HEK293T (cell line): Measurements from ENCODE around the gene HK2.
"Not testable (repeated sequence)": the region's sequence is repeated elsewhere in the genome, so short reads cannot be mapped to it uniquely, and the experiment has no call there.

ENCODE experiments used
- CTCF ChIA-PET: fragments of 350-600 bp; formaldehyde crosslinking; extraction: SDS; loops from one replicate; lab custom pipeline; 2021; ENCODE audit warnings: antibody characterized with exemption, inconsistent platforms; lab: Yijun Ruan, JAX
- POLR2A ChIA-PET: fragments of 350-600 bp; formaldehyde crosslinking; extraction: SDS; loops from one replicate; lab custom pipeline; 2020; ENCODE audit warnings: antibody characterized with exemption, inconsistent platforms; lab: Yijun Ruan, JAX
- DNase-seq: peaks from one replicate; pipeline ENCODE4 v3.0.0; 2012; ENCODE audit warnings: mixed read lengths; ENCODE audit errors: extremely low spot score
- ARNT ChIP-seq: fragments of 450-650 bp; IDR thresholded peaks from 2 replicates; pipeline ENCODE4 v1.6.1; 2017; ENCODE audit warnings: mild to moderate bottlenecking
- BHLHE40 ChIP-seq: fragments of 450-650 bp; IDR thresholded peaks from 2 replicates; pipeline ENCODE4 v1.6.1; 2016; ENCODE audit warnings: mild to moderate bottlenecking, moderate library complexity, borderline replicate concordance
- CTBP1 ChIP-seq: fragments of 450-650 bp; IDR thresholded peaks from 2 replicates; pipeline ENCODE4 v1.6.1; 2016; ENCODE audit warnings: borderline replicate concordance
- ELF4 ChIP-seq: fragments of 450-650 bp; IDR thresholded peaks from 2 replicates; pipeline ENCODE4 v1.6.1; 2017; ENCODE audit warnings: antibody characterized with exemption
- FOXA1 ChIP-seq: fragments of 450-650 bp; IDR thresholded peaks from 2 replicates; pipeline ENCODE4 v1.6.1; 2016; ENCODE audit warnings: mild to moderate bottlenecking
- FOXK2 ChIP-seq: fragments of 450-650 bp; IDR thresholded peaks from 2 replicates; pipeline ENCODE4 v1.6.1; 2016; ENCODE audit warnings: mild to moderate bottlenecking
- FOXM1 ChIP-seq: fragments of 450-650 bp; IDR thresholded peaks from 2 replicates; pipeline ENCODE4 v1.6.1; 2017; ENCODE audit warnings: mild to moderate bottlenecking, borderline replicate concordance
- HDGF ChIP-seq: fragments of 450-650 bp; IDR thresholded peaks from 2 replicates; pipeline ENCODE4 v1.6.1; 2017; ENCODE audit warnings: antibody characterized with exemption, borderline replicate concordance
- L3MBTL2 ChIP-seq: fragments of 450-650 bp; conservative IDR thresholded peaks from 2 replicates; pipeline ENCODE4 v1.6.1; 2016; ENCODE audit warnings: mild to moderate bottlenecking
- LEF1 ChIP-seq: fragments of 450-650 bp; IDR thresholded peaks from 2 replicates; pipeline ENCODE4 v1.6.1; 2017; ENCODE audit warnings: mild to moderate bottlenecking, borderline replicate concordance
- NFRKB ChIP-seq: fragments of 450-650 bp; IDR thresholded peaks from 2 replicates; pipeline ENCODE4 v1.6.1; 2016; ENCODE audit warnings: mild to moderate bottlenecking, moderate library complexity
- SP1 ChIP-seq: fragments of 450-650 bp; IDR thresholded peaks from 2 replicates; pipeline ENCODE4 v1.6.1; 2017
- SUZ12 ChIP-seq: fragments of 450-650 bp; IDR thresholded peaks from 2 replicates; pipeline ENCODE4 v1.6.1; 2016; ENCODE audit warnings: mild to moderate bottlenecking
- TARDBP ChIP-seq: fragments of 450-650 bp; IDR thresholded peaks from 2 replicates; pipeline ENCODE4 v1.6.1; 2016
- ZNF384 ChIP-seq: fragments of 450-650 bp; IDR thresholded peaks from 2 replicates; pipeline ENCODE4 v1.6.1; 2016
- TF ChIP-seq, protein P1 (sequence below): fragments of 450-650 bp; IDR thresholded peaks from 2 replicates; pipeline ENCODE4 v1.6.1; 2016

Gene HK2

DNA sequence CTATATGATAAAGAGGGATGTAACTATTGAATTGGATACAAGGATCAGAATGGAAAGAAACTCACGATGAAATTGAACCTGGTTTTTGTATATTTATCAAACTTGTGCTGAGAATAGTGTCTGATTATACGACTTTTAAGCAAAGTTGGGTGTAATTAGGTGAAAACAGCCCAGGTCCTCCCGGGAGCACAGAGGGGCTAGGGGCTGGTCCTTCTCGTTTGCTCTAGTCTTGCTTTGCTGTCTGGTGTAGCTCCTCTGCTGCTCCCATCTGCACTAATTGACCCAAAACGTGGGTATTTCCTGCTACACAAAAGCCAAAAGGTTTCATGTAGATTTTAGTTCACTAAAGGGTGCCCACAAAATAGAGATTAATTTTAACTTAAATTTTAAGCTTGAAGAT is 58.7 kb downstream of the HK2 start:
- CTCF ChIA-PET, result no interaction called here
- no peak for DNase-seq
- POLR2A ChIA-PET, result no interaction called here
- TF ChIP-seq CTBP1 (no peak), SUZ12 (no peak), NFRKB (no peak), TARDBP (no peak), ARNT (no peak), LEF1 (no peak), ELF4 (no peak), FOXA1 (no peak), L3MBTL2 (no peak), HDGF (no peak), FOXK2 (no peak), SP1 (no peak), BHLHE40 (no peak), FOXM1 (no peak), ZNF384 (no peak)
- TF ChIP-seq, protein P1, sequence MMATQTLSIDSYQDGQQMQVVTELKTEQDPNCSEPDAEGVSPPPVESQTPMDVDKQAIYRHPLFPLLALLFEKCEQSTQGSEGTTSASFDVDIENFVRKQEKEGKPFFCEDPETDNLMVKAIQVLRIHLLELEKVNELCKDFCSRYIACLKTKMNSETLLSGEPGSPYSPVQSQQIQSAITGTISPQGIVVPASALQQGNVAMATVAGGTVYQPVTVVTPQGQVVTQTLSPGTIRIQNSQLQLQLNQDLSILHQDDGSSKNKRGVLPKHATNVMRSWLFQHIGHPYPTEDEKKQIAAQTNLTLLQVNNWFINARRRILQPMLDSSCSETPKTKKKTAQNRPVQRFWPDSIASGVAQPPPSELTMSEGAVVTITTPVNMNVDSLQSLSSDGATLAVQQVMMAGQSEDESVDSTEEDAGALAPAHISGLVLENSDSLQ, result no peak

DNA sequence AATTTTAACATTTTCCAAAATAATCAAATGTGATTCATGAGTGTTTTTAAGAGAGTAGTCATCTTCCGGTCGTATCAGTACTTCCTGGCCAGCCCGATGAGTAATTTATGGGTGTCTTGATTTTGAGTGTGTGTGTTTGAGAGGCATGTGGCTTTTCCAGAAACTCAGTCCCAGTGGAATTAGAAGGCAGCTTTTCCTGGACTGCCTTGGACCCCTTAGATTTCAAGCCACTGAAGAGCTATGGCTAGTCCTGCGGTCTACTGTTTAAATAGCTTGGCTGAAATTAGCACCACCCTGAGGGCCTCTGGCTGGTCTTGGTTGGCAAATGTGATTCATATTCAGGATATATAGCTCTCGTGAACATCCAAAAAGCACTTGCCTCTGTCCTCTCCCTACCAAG is 59.4 kb downstream of the HK2 start:
- POLR2A ChIA-PET, result no interaction called here
- no peak for DNase-seq
- CTCF ChIA-PET, result no interaction called here
- TF ChIP-seq ELF4, result no peak
- no peak for TF ChIP-seq HDGF
- TF ChIP-seq, protein P1, result no peak
- no peak for TF ChIP-seq SP1
- TF ChIP-seq CTBP1, result no peak
- no peak for TF ChIP-seq FOXK2
- no peak for TF ChIP-seq SUZ12
- TF ChIP-seq BHLHE40, result no peak
- no peak for TF ChIP-seq NFRKB
- TF ChIP-seq ZNF384, result no peak
- no peak for TF ChIP-seq L3MBTL2
- no peak for TF ChIP-seq ARNT
- no peak for TF ChIP-seq LEF1
- TF ChIP-seq FOXA1, result no peak
- no peak for TF ChIP-seq FOXM1

DNA sequence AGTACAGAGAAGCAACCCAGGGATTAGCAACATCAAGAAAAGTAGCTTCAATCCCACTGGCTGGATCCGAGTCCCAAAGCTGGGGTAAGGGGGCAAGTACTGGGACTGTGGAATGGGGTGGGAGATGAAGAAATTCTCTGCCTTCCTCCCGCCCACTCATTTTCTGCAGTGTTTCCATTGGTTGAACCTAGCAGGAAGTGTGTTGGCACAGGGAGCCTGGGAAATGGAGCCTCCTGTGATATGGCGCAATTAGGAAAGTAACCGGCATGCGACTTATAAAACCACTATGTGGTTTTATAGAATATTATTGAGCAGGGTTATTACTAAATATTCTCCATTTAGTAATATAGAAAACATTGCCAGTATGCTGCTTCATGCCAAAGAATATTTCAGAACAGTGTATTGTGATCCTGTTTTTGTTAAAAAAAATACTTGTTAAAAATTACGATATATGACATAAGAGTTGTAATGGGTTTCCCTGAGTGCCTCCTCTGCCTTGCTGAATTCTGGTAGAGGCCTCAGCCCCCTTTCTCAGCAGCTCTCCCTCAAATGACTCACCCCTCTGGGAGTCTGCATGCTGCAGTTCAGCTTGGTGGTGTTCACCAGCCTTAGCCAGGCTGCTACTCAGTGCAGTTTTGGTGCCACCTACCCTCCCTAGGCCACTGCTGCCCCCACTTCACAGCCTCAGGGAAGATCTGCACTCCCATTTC is 60.5 kb downstream of the HK2 start:
- no peak for DNase-seq
- no peak for TF ChIP-seq ZNF384
- no peak for TF ChIP-seq FOXA1
- no peak for TF ChIP-seq FOXK2
- no peak for TF ChIP-seq FOXM1
- TF ChIP-seq CTBP1, result no peak
- TF ChIP-seq L3MBTL2, result no peak
- TF ChIP-seq TARDBP, result no peak
- no peak for TF ChIP-seq LEF1
- TF ChIP-seq HDGF, result no peak
- TF ChIP-seq NFRKB, result no peak
- no peak for TF ChIP-seq ARNT
- TF ChIP-seq ELF4, result no peak
- no peak for TF ChIP-seq SUZ12
- TF ChIP-seq SP1, result no peak
- TF ChIP-seq BHLHE40, result no peak
- TF ChIP-seq, protein P1, result no peak
- ChIA-PET CTCF (interaction anchor here (0.5 to 1.1 kb wide), 3 partner anchors 58 to 755 kb away, joined by 3 read pairs; no protein-coding TSS in a partner anchor), POLR2A (no interaction called here)

DNA sequence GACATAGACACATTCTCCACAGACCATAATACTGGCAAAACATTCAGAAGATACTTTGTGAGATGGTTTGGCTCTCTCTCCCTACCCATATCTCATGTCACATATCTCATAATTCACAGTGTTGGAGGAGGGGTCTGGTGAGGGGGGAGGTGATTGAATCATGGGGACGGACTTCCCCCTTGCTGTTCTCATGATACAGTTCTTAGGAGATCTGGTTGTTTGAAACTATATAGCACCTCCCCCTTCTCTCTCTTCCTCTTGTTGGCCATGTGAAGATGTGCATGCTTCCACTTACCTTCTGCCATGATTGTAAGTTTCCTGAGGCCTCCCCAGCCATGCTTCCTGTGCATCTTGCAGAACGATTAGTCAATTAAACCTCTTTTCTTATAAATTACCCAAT is 61.1 kb downstream of the HK2 start:
- DNase-seq, result no peak
- CTCF ChIA-PET, result no interaction called here
- TF ChIP-seq L3MBTL2, result no peak
- no peak for TF ChIP-seq ELF4
- no peak for TF ChIP-seq SUZ12
- no peak for TF ChIP-seq TARDBP
- TF ChIP-seq CTBP1, result no peak
- TF ChIP-seq, protein P1, result no peak
- TF ChIP-seq FOXM1, result no peak
- TF ChIP-seq FOXA1, result no peak
- TF ChIP-seq FOXK2, result no peak
- TF ChIP-seq NFRKB, result no peak
- TF ChIP-seq ARNT, result no peak
- POLR2A ChIA-PET, result no interaction called here

DNA sequence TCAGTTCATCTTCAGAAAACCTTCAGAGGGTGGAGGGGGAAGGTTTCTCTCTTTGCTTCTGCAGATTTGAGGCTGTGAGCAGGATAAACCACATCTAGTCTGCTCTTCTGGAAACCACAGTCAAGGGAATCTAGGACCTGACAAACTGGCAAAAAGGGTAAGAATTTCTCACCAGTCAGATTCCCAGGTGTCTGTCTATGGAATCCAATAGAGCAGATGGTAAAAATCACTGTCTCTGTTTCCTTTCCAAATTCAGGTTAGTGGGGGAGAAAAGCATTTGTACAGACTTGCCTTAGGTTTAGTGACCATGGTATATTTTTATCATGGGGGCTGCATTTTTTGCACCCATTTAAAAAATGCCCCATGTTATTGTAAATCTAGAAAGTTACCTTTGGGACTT is 62.3 kb downstream of the HK2 start:
- ChIA-PET CTCF (no interaction called here), POLR2A (no interaction called here)
- TF ChIP-seq HDGF, result no peak
- no peak for DNase-seq

DNA sequence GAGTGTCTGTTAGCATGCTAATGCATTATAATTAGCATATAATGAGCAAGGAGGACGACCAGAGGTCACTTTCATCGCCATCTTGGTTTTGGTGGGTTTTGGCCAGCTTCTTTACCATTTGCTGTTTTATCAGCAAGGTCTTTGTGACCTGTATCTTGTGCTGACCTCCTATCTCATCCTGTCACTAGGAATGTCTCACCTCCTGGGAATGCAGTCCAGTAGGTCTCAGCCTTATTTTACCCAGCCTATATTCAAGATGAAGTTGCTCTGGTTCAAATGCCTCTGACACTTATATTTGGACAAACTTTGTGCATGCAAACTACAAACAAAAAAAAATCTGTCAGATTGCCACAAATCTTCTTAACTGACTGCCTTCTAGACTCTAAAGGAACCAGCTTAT is 66.3 kb downstream of the HK2 start:
- POLR2A ChIA-PET, CTCF ChIA-PET, DNase-seq: not testable (repeated sequence)
